IPS-NIHi11 (cell line): ENCODE measurements around the gene TBC1D10A.
"Not testable (repeated sequence)": the region's sequence is repeated elsewhere in the genome, so short reads cannot be mapped to it uniquely, and the experiment has no call there.

ENCODE experiments used
- DNase-seq: peaks from one replicate; pipeline ENCODE4 v3.0.0; 2012; ENCODE audit warnings: mixed read lengths, low spot score

TBC1D10A gene

GRCh38 chr22:30347255-30347892 is 20.6 kb upstream of the TBC1D10A start:
- no peak for DNase-seq

GRCh38 chr22:30344447-30345200 is 17.9 kb upstream of the TBC1D10A start:
- no peak for DNase-seq

- no peak for DNase-seq
These were observed 14.4 kb upstream of the TBC1D10A start for GRCh38 chr22:30340911-30341685.

- DNase-seq: no peak
These were observed 12.1 kb upstream of the TBC1D10A start for GRCh38 chr22:30338802-30339201.

- DNase-seq: not testable (repeated sequence)
These were observed 11.6 kb upstream of the TBC1D10A start for GRCh38 chr22:30338341-30338740.

- DNase-seq: no peak
These were observed 10.7 kb upstream of the TBC1D10A start for GRCh38 chr22:30337461-30337778.

- no peak for DNase-seq
These were observed 10.2 kb upstream of the TBC1D10A start for GRCh38 chr22:30336752-30337460.

- DNase-seq: no peak
These were observed 8.5 kb upstream of the TBC1D10A start for GRCh38 chr22:30335236-30335635.

- DNase-seq: no peak
These were observed 7.9 kb upstream of the TBC1D10A start for GRCh38 chr22:30334646-30335045.

GRCh38 chr22:30333707-30334087 is 7.0 kb upstream of the TBC1D10A start:
- no peak for DNase-seq

GRCh38 chr22:30332994-30333706 is 6.4 kb upstream of the TBC1D10A start:
- DNase-seq: no peak

- no peak for DNase-seq
These were observed 5.8 kb upstream of the TBC1D10A start for GRCh38 chr22:30332551-30332950.

- DNase-seq: no peak
These were observed 1.8 kb upstream of the TBC1D10A start for GRCh38 chr22:30328466-30329049.

- peak; percentile 58 for DNase-seq
These were observed 1.2 kb upstream of the TBC1D10A start for GRCh38 chr22:30327864-30328345.

GRCh38 chr22:30326255-30326705 is 461 bp downstream of the TBC1D10A start:
- peak; percentile 62 for DNase-seq

GRCh38 chr22:30325724-30326254 is 952 bp downstream of the TBC1D10A start:
- DNase-seq: no peak

GRCh38 chr22:30325065-30325720 is 1.5 kb downstream of the TBC1D10A start:
- DNase-seq: no peak

GRCh38 chr22:30324014-30324730 is 2.6 kb downstream of the TBC1D10A start:
- DNase-seq: no peak

- DNase-seq: no peak
These were observed 3.5 kb downstream of the TBC1D10A start for GRCh38 chr22:30323246-30323645.

GRCh38 chr22:30321461-30321860 is 5.3 kb downstream of the TBC1D10A start:
- DNase-seq: no peak
